Epithelial cell of proximal tubule (primary cell): ENCODE results near the gene PRELID2. TPM values are rescaled to one million over a fixed set of nuclear protein-coding genes. Genes with fewer than 3 reads are reported as not detected.

Experiments used
- total RNA-seq: library from RNA; depleted of rRNA; stranded (reverse); fragments of >200 nt; gene quantifications from 2 replicates; pipeline ENCODE4 v1.2.3, GENCODE V29; 2015

The PRELID2 gene
- total RNA-seq, 1 donor from 2014 or later, result 20.9 TPM

Other genes with a start within 250 kb of the PRELID2 start
- not detected in 2 replicates for gene GRXCR2, start 37.7 kb upstream of the PRELID2 start, total RNA-seq
- 12.0 and 16.3 TPM in 2 replicates for gene SH3RF2, start 101.2 kb upstream of the PRELID2 start, total RNA-seq